GM19025 (cell line): ENCODE results near the gene CDK17.

Experiments
- ATAC-seq: cut with Tn5 transposase; IDR thresholded peaks from one replicate; pipeline ENCODE4 v1.9.1; 2021; ENCODE audit warnings: mild to moderate bottlenecking, low read depth, moderate library complexity; ENCODE audit not compliant: unreplicated experiment

CDK17 gene

GRCh38 chr12:96285158-96285557 is 115.1 kb downstream of the CDK17 start:
- ATAC-seq, result no peak

- ATAC-seq, result no peak
Observed at GRCh38 chr12:96274331-96274730, 125.9 kb downstream of the CDK17 start.

DNA sequence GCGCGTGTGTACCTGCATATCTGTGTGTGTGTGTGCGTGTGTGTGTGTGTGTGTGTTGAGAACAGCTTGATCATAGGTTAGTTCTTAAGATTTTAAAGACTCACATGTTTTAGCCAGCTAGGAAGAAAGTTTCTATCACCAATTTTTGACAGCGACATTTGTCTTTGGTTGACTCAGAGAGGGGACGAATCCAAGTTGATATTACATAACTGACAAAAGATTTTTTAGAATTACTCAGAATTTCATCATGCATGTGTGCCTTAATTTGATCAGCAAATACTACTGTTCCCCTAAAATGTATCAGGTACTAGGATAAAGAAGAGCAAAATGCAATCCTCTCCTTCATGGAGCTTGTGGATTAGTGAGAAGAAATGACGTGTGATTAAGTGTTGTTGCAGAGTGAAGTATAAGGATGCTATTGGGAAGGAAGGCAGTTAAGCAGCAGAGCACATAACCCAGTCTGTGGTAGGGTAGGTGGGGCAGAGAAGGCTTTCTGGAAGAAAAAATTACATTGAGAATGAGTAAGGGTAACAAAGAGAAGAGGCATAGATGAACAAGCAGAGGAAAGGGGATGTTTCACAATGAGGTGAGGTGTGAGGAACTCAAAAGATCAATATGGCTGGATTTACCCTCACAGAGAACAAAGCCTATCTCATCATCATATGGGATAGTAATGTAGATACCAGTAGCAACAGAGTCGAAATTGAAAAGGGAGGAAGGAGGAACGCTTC is 128.6 kb downstream of the CDK17 start:
- ATAC-seq, result no peak

DNA sequence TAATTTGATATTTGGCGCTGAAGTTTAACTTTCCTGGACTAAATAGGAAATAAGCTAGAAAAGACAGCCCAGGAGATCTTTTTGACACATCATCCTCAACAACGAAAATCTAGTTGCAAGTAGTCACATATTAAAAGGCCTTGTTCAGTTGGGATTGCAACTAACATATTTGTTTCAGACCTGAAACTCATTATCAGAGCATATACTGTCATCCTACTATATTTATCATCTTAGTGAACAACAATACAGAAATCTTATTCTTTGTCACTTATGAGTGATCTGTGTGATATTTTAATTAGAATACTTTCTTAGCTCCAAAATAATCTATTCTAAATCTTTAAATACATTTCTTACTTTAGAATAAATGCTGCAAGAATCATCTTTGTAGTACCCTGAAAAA is 134.0 kb downstream of the CDK17 start:
- ATAC-seq, result no peak

DNA sequence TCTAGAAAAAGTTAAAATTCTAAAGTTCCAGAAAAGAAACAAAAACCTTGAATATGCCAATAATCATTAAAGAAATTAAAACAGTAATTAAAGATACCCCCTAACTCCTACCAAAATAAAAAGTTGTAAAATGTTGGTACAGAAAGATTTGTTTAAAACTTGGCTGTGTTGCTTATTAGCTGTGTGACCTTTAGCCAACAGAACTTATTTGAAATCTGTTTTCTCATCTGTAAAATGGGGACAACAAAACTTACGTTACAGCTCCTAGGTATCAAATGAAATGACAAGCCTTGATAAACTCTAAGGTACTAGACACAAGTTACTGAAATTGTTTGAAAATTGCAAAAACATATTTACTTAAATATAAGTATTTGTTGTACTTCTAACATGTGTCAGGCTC is 134.4 kb downstream of the CDK17 start:
- ATAC-seq, result no peak

DNA sequence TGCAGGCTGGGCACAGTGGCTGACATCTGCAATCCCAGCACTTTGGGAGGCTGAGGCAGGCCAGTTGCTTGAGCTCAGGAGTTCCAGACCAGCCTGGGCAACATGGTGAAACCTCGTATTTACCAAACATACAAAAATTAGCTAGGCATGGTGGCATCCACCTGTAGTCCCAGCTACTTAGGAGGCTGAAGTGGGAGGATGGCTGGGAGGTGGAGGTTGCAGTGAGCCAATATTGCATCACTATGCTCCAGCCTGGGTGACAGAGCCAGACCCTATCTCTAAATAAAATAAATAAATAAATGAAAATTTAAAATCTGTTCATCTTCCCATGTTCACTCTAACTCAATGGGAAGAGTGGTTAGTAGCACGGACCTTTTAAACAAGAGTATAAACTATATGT is 134.8 kb downstream of the CDK17 start:
- no peak for ATAC-seq

DNA sequence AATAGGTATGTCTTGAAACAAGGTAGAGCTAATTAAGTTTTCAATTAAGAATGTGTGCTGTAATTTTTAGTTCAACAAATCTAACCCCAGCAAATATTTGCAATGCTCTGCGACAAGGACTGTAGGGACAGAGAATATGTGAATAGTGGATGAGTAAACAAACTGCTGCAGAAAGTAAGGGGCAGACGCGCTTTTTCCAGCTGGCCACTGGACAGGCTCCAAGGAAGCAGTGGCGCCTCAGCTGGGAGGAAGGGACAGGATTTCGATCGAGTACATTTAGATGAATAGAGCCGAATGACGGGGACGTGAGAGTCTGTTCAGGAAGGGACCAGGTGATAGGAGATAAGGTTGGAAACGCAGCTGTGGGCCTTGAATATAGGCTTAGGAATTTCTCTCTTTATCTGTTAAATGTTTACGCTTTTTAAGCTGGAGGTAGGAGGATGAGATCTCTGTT is 136.8 kb downstream of the CDK17 start:
- ATAC-seq, result no peak

GRCh38 chr12:96261557-96261956 is 138.7 kb downstream of the CDK17 start:
- ATAC-seq, result no peak

GRCh38 chr12:96260644-96261043 is 139.6 kb downstream of the CDK17 start:
- ATAC-seq, result no peak

- ATAC-seq, result no peak
Observed at GRCh38 chr12:96260231-96260630, 140.0 kb downstream of the CDK17 start.

- ATAC-seq, result no peak
Observed at GRCh38 chr12:96258104-96258961, 141.9 kb downstream of the CDK17 start.

DNA sequence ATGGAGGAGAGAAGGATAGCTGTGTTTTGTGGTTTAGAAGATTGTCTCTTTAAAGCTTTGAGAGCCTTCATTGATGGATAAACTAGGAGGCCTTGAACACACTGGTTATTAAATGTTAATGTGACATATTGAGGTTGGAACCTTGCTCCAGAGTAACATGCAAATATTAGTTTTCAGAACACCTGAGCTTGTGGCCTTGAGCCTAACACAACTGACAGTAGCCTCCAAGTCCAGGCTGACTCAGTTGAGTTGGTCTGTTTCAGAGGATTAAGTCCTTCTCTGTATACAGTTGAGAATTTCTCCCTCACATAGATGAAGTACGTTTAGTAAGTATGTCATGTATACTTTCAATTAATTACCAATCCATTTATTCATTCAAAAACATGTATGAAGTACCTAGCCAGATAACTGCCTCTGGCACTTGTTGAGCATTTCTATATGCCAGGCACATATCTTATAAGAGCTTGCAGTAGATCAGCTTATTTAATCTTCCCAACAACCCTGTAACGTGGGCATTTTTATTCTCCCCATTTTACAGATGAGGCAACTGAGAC is 142.6 kb downstream of the CDK17 start:
- ATAC-seq, result no peak

- no peak for ATAC-seq
Observed at GRCh38 chr12:96256672-96257361, 143.4 kb downstream of the CDK17 start.

DNA sequence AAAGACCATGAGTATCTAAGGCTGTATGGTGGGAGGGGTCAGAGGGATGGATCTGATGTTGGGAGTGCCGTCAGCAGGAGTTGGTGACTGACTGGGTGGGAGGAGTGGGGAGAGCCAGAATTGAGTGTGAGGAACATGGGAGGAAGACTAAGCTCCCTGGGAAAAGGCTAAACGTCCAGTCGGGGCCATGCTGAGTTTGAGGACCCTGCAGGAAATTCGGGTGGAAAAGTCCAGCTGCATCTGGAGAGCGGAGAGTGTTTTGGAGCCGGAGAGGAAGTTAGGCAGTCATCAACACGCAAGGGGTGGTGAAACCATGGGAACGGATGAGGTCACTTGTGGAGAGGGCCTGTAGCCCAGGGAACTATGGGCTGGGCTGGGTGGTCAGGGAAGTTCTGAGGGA is 145.2 kb downstream of the CDK17 start:
- ATAC-seq, result no peak

- no peak for ATAC-seq
Observed at GRCh38 chr12:96250119-96250685, 150.0 kb downstream of the CDK17 start.

GRCh38 chr12:96249196-96250118 is 150.8 kb downstream of the CDK17 start:
- ATAC-seq, result no peak

DNA sequence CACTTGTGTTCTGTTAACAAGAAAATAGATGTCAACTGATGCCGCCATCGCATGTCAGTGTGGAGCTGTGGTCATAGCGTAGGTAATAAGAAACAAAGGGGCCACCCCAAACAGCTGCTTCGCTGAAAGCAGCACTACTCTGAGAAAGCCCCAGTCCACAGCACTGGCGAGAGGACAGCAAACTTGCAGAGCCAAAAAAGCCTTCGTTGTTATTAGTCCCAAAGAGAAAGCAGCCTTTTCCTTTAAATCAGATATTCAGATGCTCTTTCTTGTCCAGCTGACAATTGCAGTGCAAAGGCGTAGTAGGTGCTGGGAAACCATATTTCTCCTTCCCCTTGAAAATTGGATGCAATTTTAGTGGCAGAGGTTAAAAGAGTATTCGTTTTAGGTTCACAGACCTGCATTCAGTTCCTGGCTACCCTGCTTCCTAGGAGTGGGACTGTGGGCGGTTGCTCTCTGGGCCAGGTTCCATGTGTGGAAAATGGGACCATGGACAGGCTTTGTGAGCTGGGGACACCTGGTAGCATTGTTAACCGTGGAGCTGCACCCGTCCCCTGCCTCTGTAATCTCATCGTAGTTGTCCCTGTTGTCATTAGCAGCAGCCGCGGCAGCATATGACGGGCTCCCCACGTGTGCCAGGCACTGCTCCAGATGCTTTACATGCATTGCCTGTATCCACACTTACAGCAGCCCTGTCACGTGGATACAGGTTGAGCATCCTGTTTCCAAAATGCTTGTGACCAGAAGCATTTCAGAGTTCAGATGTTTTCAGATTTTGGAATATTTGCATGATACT is 151.9 kb downstream of the CDK17 start:
- no peak for ATAC-seq

DNA sequence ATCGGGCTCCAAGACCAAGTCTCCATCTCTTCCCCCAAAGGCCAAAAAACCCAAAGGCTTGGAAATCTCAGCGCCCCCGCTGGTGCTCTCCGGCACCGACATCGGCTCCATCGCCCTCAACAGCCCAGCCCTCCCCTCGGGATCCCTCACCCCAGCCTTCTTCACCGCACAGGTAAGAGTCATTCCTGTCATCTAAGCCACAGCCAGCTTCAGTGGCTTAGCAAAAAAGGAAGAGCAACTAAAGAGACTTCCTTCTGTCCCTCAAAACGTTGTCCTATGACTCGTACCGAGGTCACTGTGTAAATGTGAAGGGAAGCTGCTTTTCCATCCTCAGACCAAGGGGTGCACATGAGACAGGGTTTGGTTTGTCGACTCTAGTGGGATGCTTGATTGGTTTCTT is 152.7 kb downstream of the CDK17 start:
- no peak for ATAC-seq
